GM12872 (cell line): ENCODE measurements around the gene LAMC3.

Source experiments
- TF ChIP-seq, protein P1 (sequence below): IDR thresholded peaks from 3 replicates; pipeline ENCODE4 v1.5.1; 2011; ENCODE audit warnings: low read depth, mild to moderate bottlenecking, low read length, moderate library complexity; ENCODE audit not compliant: insufficient read depth

The LAMC3 gene

DNA sequence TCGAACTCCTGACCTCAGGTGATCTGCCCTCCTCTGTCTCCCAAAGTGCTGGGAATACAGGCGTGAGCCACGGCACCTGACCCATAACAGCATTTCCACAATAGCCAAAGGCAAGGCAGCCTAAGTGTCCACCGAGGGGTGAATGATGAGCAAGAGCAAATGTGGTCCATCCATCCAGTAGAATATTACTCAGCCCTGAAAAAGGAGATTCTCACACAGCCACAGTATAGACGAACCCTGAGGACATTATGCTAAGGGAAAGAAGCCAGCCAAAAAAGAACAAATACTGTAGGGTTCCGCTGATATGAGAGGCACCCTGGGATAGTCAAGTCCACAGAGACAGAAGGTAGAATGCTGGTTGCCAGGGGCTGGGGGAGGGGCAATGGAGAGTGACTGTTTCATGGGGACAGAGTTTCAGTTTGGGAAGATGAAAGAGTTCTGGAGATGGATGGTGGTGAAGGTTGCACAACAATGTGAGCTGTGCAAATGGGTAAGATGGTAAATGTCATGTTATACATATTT is 7.0 kb downstream of the LAMC3 start:
- TF ChIP-seq, protein P1, sequence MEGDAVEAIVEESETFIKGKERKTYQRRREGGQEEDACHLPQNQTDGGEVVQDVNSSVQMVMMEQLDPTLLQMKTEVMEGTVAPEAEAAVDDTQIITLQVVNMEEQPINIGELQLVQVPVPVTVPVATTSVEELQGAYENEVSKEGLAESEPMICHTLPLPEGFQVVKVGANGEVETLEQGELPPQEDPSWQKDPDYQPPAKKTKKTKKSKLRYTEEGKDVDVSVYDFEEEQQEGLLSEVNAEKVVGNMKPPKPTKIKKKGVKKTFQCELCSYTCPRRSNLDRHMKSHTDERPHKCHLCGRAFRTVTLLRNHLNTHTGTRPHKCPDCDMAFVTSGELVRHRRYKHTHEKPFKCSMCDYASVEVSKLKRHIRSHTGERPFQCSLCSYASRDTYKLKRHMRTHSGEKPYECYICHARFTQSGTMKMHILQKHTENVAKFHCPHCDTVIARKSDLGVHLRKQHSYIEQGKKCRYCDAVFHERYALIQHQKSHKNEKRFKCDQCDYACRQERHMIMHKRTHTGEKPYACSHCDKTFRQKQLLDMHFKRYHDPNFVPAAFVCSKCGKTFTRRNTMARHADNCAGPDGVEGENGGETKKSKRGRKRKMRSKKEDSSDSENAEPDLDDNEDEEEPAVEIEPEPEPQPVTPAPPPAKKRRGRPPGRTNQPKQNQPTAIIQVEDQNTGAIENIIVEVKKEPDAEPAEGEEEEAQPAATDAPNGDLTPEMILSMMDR = no peak

GRCh38 chr9:131017067-131017466 is 8.1 kb downstream of the LAMC3 start:
- TF ChIP-seq, protein P1 = no peak

DNA sequence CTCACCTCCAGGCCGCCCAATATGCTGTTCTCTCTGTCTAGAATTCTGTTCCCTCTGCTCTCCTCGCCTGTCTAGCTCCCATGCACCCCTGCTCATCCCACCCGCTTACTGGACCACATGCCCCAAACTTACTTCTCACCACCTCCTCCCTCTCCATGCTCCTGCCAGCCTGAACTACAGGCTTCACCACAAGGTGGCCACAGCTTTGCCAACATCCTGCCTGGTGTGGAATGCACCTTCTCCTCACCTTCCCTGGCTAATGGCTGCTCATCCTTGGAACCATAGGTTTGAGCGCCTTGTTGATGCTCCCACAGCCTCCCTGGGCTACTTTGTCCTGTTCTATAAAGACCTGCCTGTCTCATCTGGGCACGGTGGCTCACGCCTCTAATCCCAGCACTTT is 9.6 kb downstream of the LAMC3 start:
- TF ChIP-seq, protein P1 = peak; percentile 43; the same call in 2 of the 3 replicates

DNA sequence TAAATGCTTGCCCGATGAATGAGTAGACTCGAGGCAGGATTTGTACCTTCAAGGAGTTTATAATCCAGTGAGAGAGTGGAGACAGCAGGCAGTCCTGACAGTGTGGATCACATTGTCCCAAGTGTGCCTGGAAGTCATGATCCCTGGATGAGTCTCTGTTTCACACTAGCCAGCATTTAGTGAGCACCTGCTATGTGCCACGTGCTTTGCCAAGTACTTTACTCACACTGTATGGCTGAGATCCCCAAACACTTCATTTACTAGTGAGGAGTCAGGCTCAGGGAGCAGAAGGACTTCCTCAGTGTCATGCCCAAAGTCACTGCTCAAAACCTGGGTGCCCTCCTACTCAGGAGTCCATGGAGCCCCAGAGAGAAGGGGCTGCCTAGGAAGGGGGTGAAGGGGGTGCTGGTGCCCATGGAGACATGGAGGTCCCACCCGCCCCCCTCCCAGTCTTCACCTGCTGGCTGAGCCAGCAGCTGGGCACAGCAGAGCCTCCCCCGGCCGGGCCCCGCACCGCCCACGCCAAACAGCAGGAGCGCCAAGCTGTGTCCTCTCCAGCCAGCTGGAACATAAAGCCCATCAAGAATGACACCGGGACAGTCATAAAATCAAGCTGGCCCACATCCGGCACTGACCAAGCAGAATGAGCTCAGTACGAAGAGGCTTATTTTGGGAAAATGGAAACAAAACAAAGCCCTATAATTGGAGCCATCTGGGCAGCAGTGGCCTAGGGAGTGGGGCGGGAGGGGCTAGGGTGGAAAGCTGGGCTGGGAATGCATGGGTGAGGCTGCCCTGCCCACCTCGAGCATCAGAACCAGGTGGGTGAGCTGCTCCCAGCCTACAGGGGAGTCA is 10.6 kb downstream of the LAMC3 start:
- TF ChIP-seq, protein P1 = no peak

DNA sequence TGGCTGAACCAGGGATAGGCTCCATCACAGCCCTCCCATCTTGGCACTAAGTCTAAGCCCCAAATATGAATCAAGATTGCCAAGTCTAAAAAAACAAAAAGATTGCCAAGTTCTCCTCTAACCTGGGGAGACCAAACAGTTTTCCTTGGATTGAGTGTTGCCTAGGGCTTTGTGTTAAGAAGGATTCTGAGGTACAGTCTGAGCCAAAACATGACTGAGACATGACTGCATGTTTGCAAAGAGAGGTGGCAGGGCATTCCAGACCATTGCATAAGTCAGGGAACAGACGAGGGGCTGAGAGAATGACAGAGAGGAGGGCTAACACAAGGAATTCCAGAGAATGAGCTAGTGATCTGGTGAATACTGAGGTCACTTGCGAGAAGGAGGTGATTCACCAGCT is 11.4 kb downstream of the LAMC3 start:
- TF ChIP-seq, protein P1 = no peak

GRCh38 chr9:131020862-131021261 is 11.9 kb downstream of the LAMC3 start:
- TF ChIP-seq, protein P1 = no peak

GRCh38 chr9:131021785-131022184 is 12.8 kb downstream of the LAMC3 start:
- TF ChIP-seq, protein P1 = no peak
